ENCODE results near the gene SLC7A4.
"Not testable (repeated sequence)": the region's sequence is repeated elsewhere in the genome, so short reads cannot be mapped to it uniquely, and the experiment has no call there.

Gene SLC7A4, protein sequence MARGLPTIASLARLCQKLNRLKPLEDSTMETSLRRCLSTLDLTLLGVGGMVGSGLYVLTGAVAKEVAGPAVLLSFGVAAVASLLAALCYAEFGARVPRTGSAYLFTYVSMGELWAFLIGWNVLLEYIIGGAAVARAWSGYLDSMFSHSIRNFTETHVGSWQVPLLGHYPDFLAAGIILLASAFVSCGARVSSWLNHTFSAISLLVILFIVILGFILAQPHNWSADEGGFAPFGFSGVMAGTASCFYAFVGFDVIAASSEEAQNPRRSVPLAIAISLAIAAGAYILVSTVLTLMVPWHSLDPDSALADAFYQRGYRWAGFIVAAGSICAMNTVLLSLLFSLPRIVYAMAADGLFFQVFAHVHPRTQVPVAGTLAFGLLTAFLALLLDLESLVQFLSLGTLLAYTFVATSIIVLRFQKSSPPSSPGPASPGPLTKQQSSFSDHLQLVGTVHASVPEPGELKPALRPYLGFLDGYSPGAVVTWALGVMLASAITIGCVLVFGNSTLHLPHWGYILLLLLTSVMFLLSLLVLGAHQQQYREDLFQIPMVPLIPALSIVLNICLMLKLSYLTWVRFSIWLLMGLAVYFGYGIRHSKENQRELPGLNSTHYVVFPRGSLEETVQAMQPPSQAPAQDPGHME

DNA sequence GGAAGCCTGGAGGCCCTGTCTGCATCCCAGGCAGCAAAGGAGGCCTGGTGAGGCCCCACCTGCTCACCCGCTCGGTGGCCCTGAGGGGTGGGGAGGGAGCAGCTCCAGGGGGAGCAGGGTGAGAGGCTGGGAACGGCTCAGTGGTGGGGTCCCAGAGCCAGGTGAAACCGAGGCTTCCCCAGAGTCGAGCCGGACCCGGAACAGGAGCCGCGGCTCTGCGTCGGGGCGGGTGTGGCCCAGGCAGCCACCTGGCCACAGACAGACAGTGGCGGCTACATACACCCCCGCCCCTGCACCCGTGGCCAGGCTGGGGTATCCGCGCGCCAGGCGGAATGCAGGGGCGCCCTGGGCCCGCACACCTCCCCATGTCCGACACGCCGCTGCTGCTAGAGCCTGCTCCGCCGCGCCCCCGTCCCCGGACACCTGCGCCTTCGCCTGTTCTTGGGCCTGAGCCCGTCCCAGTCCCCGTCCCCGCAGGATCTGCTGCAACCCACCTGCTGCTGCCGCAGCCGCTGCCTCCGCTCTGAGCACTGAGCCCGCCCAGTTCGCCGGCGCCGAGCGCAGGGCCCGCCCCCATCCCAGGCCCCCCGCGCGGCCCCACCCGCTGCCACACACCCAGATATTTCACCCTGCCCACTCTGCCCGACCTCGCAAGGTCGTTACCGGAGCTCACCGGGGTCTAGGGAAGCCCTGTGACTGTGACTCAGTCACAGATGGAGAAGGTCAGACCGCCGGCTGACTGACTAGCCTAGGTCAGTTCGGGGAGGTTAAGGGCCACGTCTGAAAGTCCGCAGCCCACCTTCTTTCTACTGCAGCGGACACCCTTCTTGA, at the start of gene SLC7A4:
Gene SLC7A4, minus strand, starts transcription at position 525 of the 831 bp plus-strand sequence. CDS start 749 bp downstream, outside the sequence.
- Mint-ChIP-seq H3K36me3 (ENCODE audit: low read depth) (no peaks in the 10 kb centered on the region), H3K27ac (no peak within 1 kb of the TSS), H3K4me1 (ENCODE audit: low read depth) (peaks cover 5% of the 10 kb centered on the region), H3K4me3 (no peak within 1 kb of the TSS), H3K27me3 (ENCODE audit: low read depth) (peaks cover 40% of the 10 kb centered on the region), H3K9me3 (no peaks in the 10 kb centered on the region)

DNA sequence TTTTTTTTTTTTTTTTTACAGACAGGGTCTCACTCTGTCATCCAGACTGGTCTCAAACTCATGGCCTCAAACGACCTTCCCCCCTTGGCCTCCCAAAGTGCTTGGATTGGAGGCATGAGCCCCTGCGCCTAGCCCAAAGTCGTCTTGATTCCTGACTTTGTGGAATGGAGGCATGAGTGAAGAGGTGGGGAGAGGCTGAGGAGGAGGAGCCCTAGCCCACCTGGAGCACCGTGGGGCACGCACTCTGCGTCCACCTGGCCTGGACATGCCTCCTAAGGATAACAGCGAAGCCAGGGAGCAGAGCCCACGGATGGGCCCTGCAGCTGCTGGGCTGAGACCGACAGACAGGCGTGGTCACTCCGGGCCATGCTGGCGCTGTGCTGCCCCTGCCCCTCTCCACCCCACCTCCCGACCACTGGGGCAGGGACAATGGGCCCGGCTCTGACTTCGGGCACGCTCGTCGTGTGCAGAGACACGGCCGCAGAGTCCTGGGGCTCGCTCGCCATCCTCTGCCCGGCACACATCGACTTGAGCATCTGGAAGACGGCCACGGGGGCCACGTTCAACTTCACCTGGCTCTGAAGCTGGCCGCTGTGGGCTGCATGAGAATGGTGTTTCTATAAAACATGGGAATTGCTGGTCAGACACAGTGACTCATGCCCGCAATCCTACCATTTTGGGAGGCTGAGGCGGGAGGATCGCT, 48.2 kb upstream of the SLC7A4 start:
- H3K36me3 Mint-ChIP-seq (ENCODE audit: low read depth), result no peaks in the 10 kb centered on the region
- no peaks in the 10 kb centered on the region for H3K9me3 Mint-ChIP-seq
- no peaks in the 10 kb centered on the region for H3K4me1 Mint-ChIP-seq (ENCODE audit: low read depth)
- H3K27ac Mint-ChIP-seq, result no peak overlapping the region
- H3K27me3 Mint-ChIP-seq (ENCODE audit: low read depth), result no peaks in the 10 kb centered on the region
- H3K4me3 Mint-ChIP-seq, result no peak overlapping the region

DNA sequence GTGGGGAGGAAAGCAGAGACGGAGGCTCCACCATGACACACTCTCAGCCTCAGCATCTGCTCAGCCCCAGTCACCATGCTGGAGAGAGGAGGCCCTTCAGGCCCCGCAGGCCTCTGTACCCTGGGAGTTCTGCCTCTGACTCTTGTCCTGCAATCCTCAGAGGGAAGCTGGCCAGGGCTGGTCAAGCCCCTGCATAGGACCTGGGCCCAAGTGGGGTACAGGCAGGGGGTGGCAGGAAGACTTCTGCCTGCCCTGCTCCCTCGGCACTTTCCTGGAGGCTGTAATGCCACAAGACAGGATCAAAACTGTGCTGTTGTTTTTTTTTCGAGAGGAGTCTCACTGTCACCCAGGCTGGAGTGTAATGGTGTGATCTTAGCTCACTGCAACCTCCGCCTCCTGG, 47.1 kb upstream of the SLC7A4 start:
- no peak overlapping the region for H3K4me3 Mint-ChIP-seq
- H3K27ac Mint-ChIP-seq, result no peak overlapping the region
- no peaks in the 10 kb centered on the region for H3K4me1 Mint-ChIP-seq (ENCODE audit: low read depth)
- no peaks in the 10 kb centered on the region for H3K36me3 Mint-ChIP-seq (ENCODE audit: low read depth)
- H3K9me3 Mint-ChIP-seq, result no peaks in the 10 kb centered on the region
- H3K27me3 Mint-ChIP-seq (ENCODE audit: low read depth), result no peaks in the 10 kb centered on the region

DNA sequence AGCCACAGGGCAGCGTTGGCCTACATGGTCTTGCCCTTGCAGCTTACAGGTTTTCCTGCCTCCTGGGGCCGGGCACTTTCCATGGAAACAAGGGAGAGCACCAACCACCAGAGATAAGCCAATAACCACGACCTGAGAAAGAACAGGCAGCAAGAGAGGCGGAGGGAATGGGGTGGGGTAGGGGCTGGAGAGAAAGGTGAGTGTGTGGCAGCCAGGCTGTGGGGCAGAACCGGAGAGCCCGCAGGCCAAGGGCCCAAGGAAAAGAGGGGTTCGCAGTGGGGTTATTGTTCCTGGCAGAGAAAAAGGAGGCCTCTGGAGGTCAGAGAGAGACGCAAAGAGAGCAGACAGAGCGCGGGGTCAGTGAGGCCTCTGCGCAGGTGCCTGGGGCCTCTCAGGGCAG, 46.6 kb upstream of the SLC7A4 start:
- Mint-ChIP-seq H3K4me3 (no peak overlapping the region), H3K27me3 (ENCODE audit: low read depth) (no peaks in the 10 kb centered on the region), H3K4me1 (ENCODE audit: low read depth) (no peaks in the 10 kb centered on the region), H3K9me3 (no peaks in the 10 kb centered on the region), H3K27ac (no peak overlapping the region), H3K36me3 (ENCODE audit: low read depth) (no peaks in the 10 kb centered on the region)

DNA sequence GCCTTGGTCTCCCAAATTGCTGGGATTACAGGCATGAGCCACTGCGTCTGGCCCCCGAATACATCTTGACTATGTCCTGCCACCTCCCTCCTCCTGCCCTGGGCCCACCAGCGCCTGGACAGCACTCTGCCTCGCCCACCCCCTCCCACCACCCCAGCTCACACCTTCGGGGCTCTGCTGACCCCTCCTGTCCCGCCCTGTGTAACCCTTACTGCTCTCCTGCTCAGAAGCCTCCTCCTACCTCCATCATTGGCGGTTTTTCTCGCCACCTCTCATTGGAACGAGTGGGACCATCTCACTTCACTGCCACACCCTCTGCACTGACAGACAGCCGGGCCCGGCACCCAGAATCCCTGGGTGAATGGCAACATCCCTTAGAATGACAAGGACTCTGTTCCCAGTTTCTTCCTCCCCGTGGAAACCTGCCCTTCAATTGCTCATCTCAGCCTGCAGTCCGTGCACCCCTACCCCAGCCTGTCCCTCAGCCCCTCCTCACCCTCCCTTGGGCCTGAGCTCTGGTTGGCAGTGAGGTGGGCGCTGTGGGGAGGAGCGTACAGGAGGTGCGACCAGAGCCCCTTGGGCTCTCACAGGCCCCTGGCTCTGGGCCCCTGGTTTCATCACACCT, 45.6 kb upstream of the SLC7A4 start:
- Mint-ChIP-seq H3K36me3 (ENCODE audit: low read depth) (no peaks in the 10 kb centered on the region), H3K4me3 (no peak overlapping the region), H3K27me3 (ENCODE audit: low read depth) (no peaks in the 10 kb centered on the region), H3K4me1 (ENCODE audit: low read depth) (no peaks in the 10 kb centered on the region), H3K9me3 (no peaks in the 10 kb centered on the region), H3K27ac (no peak overlapping the region)

DNA sequence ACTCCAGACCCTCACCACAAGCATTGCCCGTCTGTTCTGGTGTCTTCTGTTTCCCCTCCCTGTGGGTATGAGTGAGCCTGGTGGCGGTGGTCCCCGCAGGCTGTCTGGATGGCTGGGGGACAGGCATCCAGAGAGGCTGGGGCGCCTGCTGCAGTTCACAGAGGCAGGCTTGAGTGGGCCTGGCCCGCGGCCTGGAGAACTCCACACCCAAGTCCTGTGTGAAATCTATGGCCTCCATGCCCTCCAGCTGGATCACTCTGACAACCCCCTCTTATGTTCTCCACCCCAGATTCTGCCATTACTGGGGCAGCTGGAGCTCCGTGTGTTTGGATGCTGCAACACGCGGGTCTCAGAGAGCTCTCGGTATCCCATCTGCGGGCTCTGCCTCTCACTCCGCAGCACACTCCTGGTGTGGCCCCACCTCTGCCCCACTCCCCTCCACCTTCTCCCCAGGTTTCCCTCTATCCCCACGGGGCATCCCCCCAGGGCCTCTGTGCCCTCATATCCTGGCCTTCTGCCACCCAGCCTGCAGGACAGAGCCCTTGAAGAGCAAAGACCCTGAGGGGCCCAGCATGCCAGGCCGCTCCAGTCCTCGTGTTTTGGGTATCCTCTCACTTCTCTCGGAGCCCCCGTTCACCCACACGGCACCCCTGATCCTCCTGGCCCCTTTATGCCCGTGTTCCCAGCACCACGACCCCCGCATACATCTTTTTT, 44.7 kb upstream of the SLC7A4 start:
- Mint-ChIP-seq H3K9me3 (no peaks in the 10 kb centered on the region), H3K4me1 (ENCODE audit: low read depth) (no peaks in the 10 kb centered on the region), H3K4me3 (no peak overlapping the region), H3K36me3 (ENCODE audit: low read depth) (no peaks in the 10 kb centered on the region), H3K27ac (no peak overlapping the region), H3K27me3 (ENCODE audit: low read depth) (no peaks in the 10 kb centered on the region)

DNA sequence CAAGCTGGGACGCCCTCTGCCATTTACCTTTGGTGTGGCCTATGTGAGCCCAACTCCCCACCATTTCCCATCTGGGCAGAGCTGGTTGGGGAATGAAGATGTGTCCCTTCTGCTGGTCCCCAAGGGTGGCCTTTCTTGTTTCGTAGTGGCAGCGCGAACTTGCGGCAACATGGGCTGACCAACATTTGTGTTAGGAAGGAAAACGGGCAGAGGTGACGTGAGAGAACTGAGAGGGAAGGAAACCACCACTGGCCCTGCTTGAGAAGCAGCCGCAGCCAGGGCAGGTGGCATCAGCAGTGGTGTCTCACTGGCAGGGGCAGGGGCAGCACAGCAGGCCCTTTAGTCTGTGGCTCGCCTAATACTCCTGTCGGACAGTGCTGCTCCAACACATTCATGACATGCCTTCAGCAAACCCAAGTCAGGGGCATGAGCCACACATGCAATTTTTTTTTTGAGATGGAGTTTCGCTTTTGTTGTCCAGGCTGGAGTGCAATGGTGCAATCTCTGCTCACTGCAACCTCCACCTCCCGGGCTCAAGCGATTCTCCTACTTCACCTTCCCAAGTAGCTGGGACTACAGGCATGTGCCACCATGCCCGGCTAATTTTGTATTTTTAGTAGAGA, 43.3 kb upstream of the SLC7A4 start:
- Mint-ChIP-seq H3K27ac (no peak overlapping the region), H3K27me3 (ENCODE audit: low read depth) (no peaks in the 10 kb centered on the region), H3K36me3 (ENCODE audit: low read depth) (no peaks in the 10 kb centered on the region), H3K4me3 (no peak overlapping the region), H3K4me1 (ENCODE audit: low read depth) (no peaks in the 10 kb centered on the region), H3K9me3 (no peaks in the 10 kb centered on the region)

DNA sequence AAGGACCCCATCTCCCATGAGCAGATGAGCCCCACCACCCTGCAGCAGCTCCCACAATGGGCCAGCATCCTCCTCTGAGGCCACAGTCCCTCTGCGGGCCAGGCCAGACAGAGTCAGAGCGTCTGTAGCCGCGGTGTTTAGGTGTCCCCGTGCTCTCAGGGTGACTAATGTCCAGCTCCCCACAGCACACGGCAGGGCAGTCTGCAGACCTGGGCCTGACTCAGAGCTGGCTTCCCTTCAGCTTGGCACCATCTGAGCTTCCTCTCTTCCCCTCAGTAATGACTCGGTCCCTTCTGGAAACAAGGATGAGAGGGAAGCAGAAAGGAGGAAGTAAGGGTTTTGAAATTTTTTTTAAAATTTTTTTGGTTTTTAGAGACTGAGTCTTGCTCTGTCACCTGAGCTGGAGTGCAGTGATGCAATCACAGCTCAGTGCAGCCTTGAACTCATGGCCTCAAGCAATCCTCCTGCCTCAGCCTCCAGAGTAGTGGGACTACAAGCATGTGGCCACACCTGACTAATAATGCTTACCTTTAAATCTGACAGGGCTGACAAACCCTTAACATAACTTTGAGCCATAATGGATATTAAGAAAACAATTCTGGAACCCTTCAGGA, 41.8 kb upstream of the SLC7A4 start:
- H3K27ac Mint-ChIP-seq, result no peak overlapping the region
- H3K9me3 Mint-ChIP-seq, result no peaks in the 10 kb centered on the region
- no peaks in the 10 kb centered on the region for H3K36me3 Mint-ChIP-seq (ENCODE audit: low read depth)
- no peaks in the 10 kb centered on the region for H3K27me3 Mint-ChIP-seq (ENCODE audit: low read depth)
- H3K4me3 Mint-ChIP-seq, result no peak overlapping the region
- no peaks in the 10 kb centered on the region for H3K4me1 Mint-ChIP-seq (ENCODE audit: low read depth)

DNA sequence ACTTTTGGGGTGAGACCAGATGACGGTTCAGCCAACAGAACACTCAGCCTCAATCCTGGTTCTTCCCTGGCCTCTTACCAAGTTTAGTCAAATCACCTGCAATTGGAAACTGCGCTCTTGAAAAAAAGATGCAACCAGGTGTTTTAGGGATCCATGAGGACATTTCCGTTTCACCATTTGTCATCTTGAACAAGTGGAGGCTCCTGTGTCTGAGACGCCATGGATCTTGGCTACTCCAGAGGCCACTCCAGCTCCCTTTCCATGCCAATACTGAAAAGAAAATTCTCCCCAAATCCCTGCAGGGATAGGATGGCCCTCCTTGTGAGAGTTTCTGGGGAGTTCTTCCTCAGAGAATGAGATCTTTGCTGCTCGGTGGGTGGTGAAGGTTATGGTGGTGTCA, 41.1 kb upstream of the SLC7A4 start:
- H3K27me3 Mint-ChIP-seq (ENCODE audit: low read depth), result no peaks in the 10 kb centered on the region

DNA sequence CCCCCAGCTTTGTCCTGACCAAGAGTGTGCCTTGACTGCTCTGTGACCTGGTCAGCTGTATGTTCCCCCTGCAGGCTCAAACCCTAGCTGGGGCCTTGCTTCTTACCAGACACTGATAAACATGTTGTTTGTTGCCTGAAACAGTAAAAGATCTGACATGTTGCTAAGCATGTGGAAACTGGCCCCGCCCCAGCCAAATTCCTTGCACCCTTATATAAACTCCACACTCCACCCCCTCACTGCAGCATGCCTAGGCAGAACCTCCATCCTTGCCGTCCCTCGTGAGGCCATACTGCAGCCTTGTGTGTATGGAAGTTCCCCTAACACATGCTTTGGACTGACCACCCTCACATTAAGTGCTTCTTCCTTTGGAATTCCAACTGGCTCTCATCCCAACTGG, 40.7 kb upstream of the SLC7A4 start:
- no peaks in the 10 kb centered on the region for H3K27me3 Mint-ChIP-seq (ENCODE audit: low read depth)

More for the DNA sequence above, 41.1 kb upstream of the SLC7A4 start:
- Mint-ChIP-seq H3K4me3 (no peak overlapping the region), H3K4me1 (ENCODE audit: low read depth) (no peaks in the 10 kb centered on the region), H3K9me3 (no peaks in the 10 kb centered on the region), H3K36me3 (ENCODE audit: low read depth) (no peaks in the 10 kb centered on the region), H3K27ac (no peak overlapping the region)

DNA sequence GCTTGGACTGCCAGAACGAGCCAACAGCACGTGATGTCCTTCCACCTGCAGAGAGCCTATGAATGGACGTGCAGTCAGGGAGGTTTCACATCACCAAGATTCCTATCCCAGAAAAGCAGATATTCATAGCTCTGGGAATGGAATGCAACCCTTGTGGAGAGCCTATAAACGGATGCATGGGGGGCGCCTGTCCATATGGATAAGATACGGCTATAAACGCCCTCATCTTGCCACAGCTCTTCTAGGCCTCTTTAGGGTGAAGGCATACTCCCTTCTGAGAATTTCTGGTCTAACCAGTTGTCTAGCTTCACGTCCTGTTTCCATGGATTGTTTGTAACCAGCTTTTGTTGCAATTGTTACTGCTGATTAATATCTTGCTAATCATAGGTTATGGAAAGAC, 39.4 kb upstream of the SLC7A4 start:
- not testable (repeated sequence) for H3K36me3 Mint-ChIP-seq (ENCODE audit: low read depth)

More for the DNA sequence above, 40.7 kb upstream of the SLC7A4 start:
- Mint-ChIP-seq H3K4me3 (no peak overlapping the region), H3K4me1 (ENCODE audit: low read depth) (no peaks in the 10 kb centered on the region), H3K9me3 (no peaks in the 10 kb centered on the region), H3K36me3 (ENCODE audit: low read depth) (no peaks in the 10 kb centered on the region), H3K27ac (no peak overlapping the region)

DNA sequence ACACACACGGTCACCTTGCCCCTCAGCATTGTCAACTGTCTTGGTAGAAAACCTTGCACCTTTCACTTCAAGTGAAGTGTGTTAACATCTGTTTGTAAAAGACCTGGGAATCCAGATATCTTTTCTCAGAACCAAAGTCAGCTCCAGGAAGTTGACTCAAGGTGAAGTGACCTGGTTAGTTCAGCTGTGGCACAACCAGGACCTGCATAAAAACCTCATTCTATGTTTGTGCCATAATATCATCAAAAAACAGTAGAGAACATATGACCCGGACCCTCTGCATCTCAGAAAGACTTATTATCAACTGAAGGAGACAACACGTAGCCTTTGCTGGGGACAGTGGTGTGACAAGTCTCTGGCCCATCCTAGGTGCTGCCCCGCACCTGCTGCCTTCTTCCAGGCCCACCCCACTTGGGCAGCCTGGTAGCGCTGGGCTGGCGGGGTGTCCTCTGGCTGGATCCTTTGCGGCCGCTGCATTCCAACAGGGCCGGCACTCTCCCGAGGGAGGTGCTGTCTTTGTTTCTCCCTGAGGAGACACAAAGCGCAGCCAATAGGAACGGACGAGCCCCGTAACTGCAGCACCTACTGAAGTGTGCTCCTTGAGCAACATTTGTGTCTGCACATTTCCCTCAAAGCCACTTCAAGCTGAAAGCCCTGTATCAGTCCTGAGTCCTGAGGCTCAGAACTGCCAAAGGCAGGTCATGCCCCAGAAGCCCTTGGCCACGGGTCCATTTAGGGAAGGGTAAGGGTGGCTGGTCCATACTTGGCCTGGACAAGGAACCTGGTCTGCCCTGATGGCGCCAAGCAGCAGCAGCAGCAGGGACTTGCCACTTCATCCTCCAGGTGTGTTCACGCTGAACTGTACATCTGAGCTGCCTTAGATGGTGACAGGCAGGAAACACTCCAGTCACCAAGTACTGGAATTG, 38.6 kb upstream of the SLC7A4 start:
- Mint-ChIP-seq H3K36me3 (ENCODE audit: low read depth) (no peaks in the 10 kb centered on the region), H3K4me3 (no peak overlapping the region), H3K27me3 (ENCODE audit: low read depth) (no peaks in the 10 kb centered on the region), H3K4me1 (ENCODE audit: low read depth) (no peaks in the 10 kb centered on the region), H3K27ac (no peak overlapping the region), H3K9me3 (no peaks in the 10 kb centered on the region)

More for the DNA sequence above, 39.4 kb upstream of the SLC7A4 start:
- not testable (repeated sequence) for H3K27ac Mint-ChIP-seq; H3K4me3 Mint-ChIP-seq; H3K27me3 Mint-ChIP-seq (ENCODE audit: low read depth); H3K4me1 Mint-ChIP-seq (ENCODE audit: low read depth); H3K9me3 Mint-ChIP-seq
